ENCODE measurements around the gene C1QTNF9B.
A peak's percentile ranks its signal among the peaks of the same experiment; 100 is the strongest.

C1QTNF9B gene

GRCh38 chr13:23928985-23929384 lies 31.7 kb upstream of the C1QTNF9B start:
- no peak overlapping the region for H3K4me3 ChIP-seq (ENCODE audit: low read depth, low read length)
- no peaks in the 10 kb centered on the region for H3K4me1 ChIP-seq
- no peaks in the 10 kb centered on the region for H3K36me3 ChIP-seq
- H3K27me3 ChIP-seq: no peaks in the 10 kb centered on the region; the same call in 1 of the 2 replicates
- H3K9me3 ChIP-seq: no peaks in the 10 kb centered on the region
- no peak for TF ChIP-seq CTCF (IDR thresholded peaks at IDR 0.05; ENCODE audit: low read depth, low read length)
- no peak for DNase-seq

GRCh38 chr13:23923031-23923430 lies 25.7 kb upstream of the C1QTNF9B start:
- no peak for TF ChIP-seq CTCF (IDR thresholded peaks at IDR 0.05; ENCODE audit: low read depth, low read length)
- Histone ChIP-seq H3K4me1 (no peaks in the 10 kb centered on the region), H3K36me3 (no peaks in the 10 kb centered on the region), H3K27me3 (peaks cover 14% of the 10 kb centered on the region), H3K4me3 (ENCODE audit: low read depth, low read length) (no peak overlapping the region), H3K9me3 (no peaks in the 10 kb centered on the region)
- no peak for DNase-seq

GRCh38 chr13:23922005-23922932 lies 25.0 kb upstream of the C1QTNF9B start:
- no peaks in the 10 kb centered on the region for H3K36me3 ChIP-seq
- no peak overlapping the region for H3K4me3 ChIP-seq (ENCODE audit: low read depth, low read length)
- TF ChIP-seq CTCF (IDR thresholded peaks at IDR 0.05; ENCODE audit: low read depth, low read length): no peak
- H3K4me1 ChIP-seq: no peaks in the 10 kb centered on the region
- no peaks in the 10 kb centered on the region for H3K9me3 ChIP-seq
- peaks cover 14% of the 10 kb centered on the region for H3K27me3 ChIP-seq
- no peak for DNase-seq

GRCh38 chr13:23921451-23921888 lies 24.2 kb upstream of the C1QTNF9B start:
- no peaks in the 10 kb centered on the region for H3K36me3 ChIP-seq
- H3K4me3 ChIP-seq (ENCODE audit: low read depth, low read length): no peak overlapping the region
- peak; percentile 78 for TF ChIP-seq CTCF (IDR thresholded peaks at IDR 0.05; ENCODE audit: low read depth, low read length)
- DNase-seq: no peak
- no peaks in the 10 kb centered on the region for H3K4me1 ChIP-seq
- H3K27me3 ChIP-seq: peaks cover 14% of the 10 kb centered on the region
- no peaks in the 10 kb centered on the region for H3K9me3 ChIP-seq

- Histone ChIP-seq H3K4me1 (no peaks in the 10 kb centered on the region), H3K27me3 (peaks cover 21% of the 10 kb centered on the region), H3K9me3 (no peaks in the 10 kb centered on the region), H3K4me3 (ENCODE audit: low read depth, low read length) (no peak overlapping the region), H3K36me3 (no peaks in the 10 kb centered on the region)
- TF ChIP-seq CTCF (IDR thresholded peaks at IDR 0.05; ENCODE audit: low read depth, low read length): no peak
- no peak for DNase-seq
Observed at GRCh38 chr13:23919006-23919405, 21.7 kb upstream of the C1QTNF9B start.

GRCh38 chr13:23918208-23918607 lies 20.9 kb upstream of the C1QTNF9B start:
- DNase-seq: no peak
- Histone ChIP-seq H3K4me1 (no peaks in the 10 kb centered on the region), H3K27me3 (peaks cover 23% of the 10 kb centered on the region), H3K4me3 (ENCODE audit: low read depth, low read length) (no peak overlapping the region), H3K9me3 (no peaks in the 10 kb centered on the region), H3K36me3 (no peaks in the 10 kb centered on the region)
- no peak for TF ChIP-seq CTCF (IDR thresholded peaks at IDR 0.05; ENCODE audit: low read depth, low read length)
